CD4-positive, alpha-beta T cell (primary cell): ENCODE results near the gene LNX2. TPM values are rescaled to one million over a fixed set of nuclear protein-coding genes. Genes with fewer than 3 reads are reported as not detected.

Experiments
- ATAC-seq: fragments of 200-7000 bp; cut with Tn5 transposase; one replicate; pipeline ENCODE4 v1.10.0; 2022; ENCODE audit warnings: mild to moderate bottlenecking; ENCODE audit not compliant: poor library complexity
- CTCF ChIA-PET: fragments of 350-600 bp; sonication (Branson Sonifier 250); formaldehyde crosslinking; loops from one replicate; lab custom pipeline; 2021; ENCODE audit warnings: antibody characterized with exemption, inconsistent platforms; lab: Charles Lee
- POLR2A ChIA-PET: fragments of 350-600 bp; sonication (Branson Sonifier 250); formaldehyde crosslinking; loops from one replicate; lab custom pipeline; 2021; ENCODE audit warnings: antibody characterized with exemption, inconsistent platforms; lab: Charles Lee
- DNase-seq, 14 experiments: peaks; one replicate each; pipeline ENCODE4 v3.0.0-alpha.2; 2013 to 2020; ENCODE audit warnings: mixed read lengths in 2 of 14
- H3K27ac ChIP-seq, 2 donors: one replicate each; pipeline versions ENCODE4 v1.5.1 to v1.7.0; 2013; ENCODE audit warnings: low read length in 2 of 2, low read depth in 1 of 2, mild to moderate bottlenecking in 1 of 2
- H3K27me3 ChIP-seq, 2 experiments: 1 replicate in 1 of 2; 2 replicates in 1 of 2; pipeline versions ENCODE4 v1.6.1 to v1.7.0; 2013; ENCODE audit warnings: low read length in 2 of 2, control low read depth in 1 of 2, mild to moderate bottlenecking in 1 of 2, moderate library complexity in 1 of 2; ENCODE audit not compliant: insufficient read depth in 2 of 2, control insufficient read depth in 1 of 2
- H3K36me3 ChIP-seq: one replicate; pipeline ENCODE4 v1.6.1; 2013; ENCODE audit warnings: low read length, control low read depth; ENCODE audit not compliant: insufficient read depth
- H3K4me1 ChIP-seq: one replicate; pipeline ENCODE4 v1.6.1; 2013; ENCODE audit warnings: low read length, control low read depth; ENCODE audit not compliant: insufficient read depth
- H3K4me3 ChIP-seq: one replicate; pipeline ENCODE4 v1.5.1; 2013; ENCODE audit warnings: mild to moderate bottlenecking, low read length, moderate library complexity
- H3K9me3 ChIP-seq, 2 experiments: 1 replicate in 1 of 2; 2 replicates in 1 of 2; pipeline versions ENCODE4 v1.6.1 to v1.7.0; 2013; ENCODE audit warnings: low read length in 2 of 2, mild to moderate bottlenecking in 2 of 2, control low read depth in 1 of 2, moderate library complexity in 1 of 2; ENCODE audit not compliant: control insufficient read depth in 1 of 2, insufficient read depth in 1 of 2
- H3K27ac Mint-ChIP-seq: one replicate; pipeline ENCODE4 v1.8.0; 2020; ENCODE audit warnings: mixed read lengths
- H3K27me3 Mint-ChIP-seq: one replicate; pipeline ENCODE4 v1.8.0; 2021; ENCODE audit warnings: mixed read lengths
- H3K36me3 Mint-ChIP-seq: one replicate; pipeline ENCODE4 v1.8.0; 2021; ENCODE audit warnings: low read depth, mixed read lengths
- H3K4me1 Mint-ChIP-seq: one replicate; pipeline ENCODE4 v1.8.0; 2021; ENCODE audit warnings: low read depth, mixed read lengths
- H3K4me3 Mint-ChIP-seq: one replicate; pipeline ENCODE4 v1.8.0; 2020; ENCODE audit warnings: mild to moderate bottlenecking, mixed read lengths
- H3K9me3 Mint-ChIP-seq: one replicate; pipeline ENCODE4 v1.8.0; 2020; ENCODE audit warnings: mixed read lengths
- CTCF ChIP-seq: fragments of 200-600 bp; IDR thresholded peaks from one replicate; pipeline ENCODE4 v1.8.0; 2022; ENCODE audit warnings: antibody characterized with exemption, mild to moderate bottlenecking
- intact Hi-C, 2 experiments: fragments of 100-400 bp; cut with DNase I in 1 of 2; cut with micrococcal nuclease in 1 of 2; formaldehyde crosslinking; loops; one replicate each; pipeline versions ENCODE4 v1.15.1 to v1.9.0; 2023 to 2025; cut with DNase I, micrococcal nuclease
- polyA plus RNA-seq, 2 donors: library from polyadenylated mRNA; unstranded; fragments of 120-200 nt; gene quantifications; one replicate each; pipeline ENCODE4 v1.2.1, GENCODE V29; 2013
- total RNA-seq, 174 experiments: library from RNA in 2 of 174; stranded (reverse) in 2 of 174; gene quantifications; one replicate each; pipeline ENCODE4 v1.2.3 and lab custom pipeline; 2021 to 2026

Gene LNX2
- 1 to 10 TPM; 3.5 to 3.9 TPM for total RNA-seq
- 6.2 TPM for polyA plus RNA-seq (2013, experiment 1 of 2)
- 6.3 TPM for polyA plus RNA-seq (2013, experiment 2 of 2)
- total RNA-seq (lab: John Stamatoyannopoulos, UW), result 7.7 to 56.5 (median 30.0) reads per million in 172 experiments

GRCh38 chr13:27620377-27621115 is at the start of gene LNX2:
Gene LNX2, minus strand, starts transcription at chr13:27620529. Its CDS starts 38,826 bp downstream, at chr13:27581703.
- Histone ChIP-seq H3K27ac (peak within 1 kb of the TSS; percentile 97 to 98), H3K27me3 (no peaks in the 10 kb centered on the region), H3K9me3 (no peaks in the 10 kb centered on the region), H3K36me3 (peaks cover 11% of the 10 kb centered on the region), H3K4me3 (peak within 1 kb of the TSS; percentile 77), H3K4me1 (peaks cover 40% of the 10 kb centered on the region)
- peak; percentile 92 to 98 (median 96) for DNase-seq
- Mint-ChIP-seq H3K36me3 (peaks cover 47% of the 10 kb centered on the region), H3K4me1 (peaks cover 72% of the 10 kb centered on the region), H3K27me3 (no peaks in the 10 kb centered on the region), H3K27ac (peak within 1 kb of the TSS; percentile 99), H3K9me3 (no peaks in the 10 kb centered on the region), H3K4me3 (peak within 1 kb of the TSS; percentile 98)
- peak; percentile 83 for ATAC-seq
- no peak for TF ChIP-seq CTCF
- CTCF ChIA-PET, result interaction anchor here (0.9 to 3.2 kb wide), 5 partner anchors 19 to 206 kb away, joined by 3 to 19 read pairs (median 3); partner anchors contain the start of gene MTIF3
- POLR2A ChIA-PET, result interaction anchor here (0.6 to 4.1 kb wide), 34 partner anchors 12 to 1038 kb away, joined by 3 to 94 read pairs (median 6); partner anchors contain the start of genes GTF3A, MTIF3, POMP and RPL21
- intact Hi-C loops, result loop anchor here (1.0 to 10.0 kb wide), 8 partner anchors 33 to 1366 kb away; partner anchors contain the start of genes MTIF3 (in 2 of the 2), CDK8 (in 1 of the 2), GSX1 (in 1 of the 2) and GTF3A (in 1 of the 2)

GRCh38 chr13:27667946-27668345 is 47.6 kb upstream of the LNX2 start:
- DNase-seq (no peak), ATAC-seq (no peak)
- Histone ChIP-seq H3K27me3 (no peaks in the 10 kb centered on the region), H3K9me3 (no peaks in the 10 kb centered on the region), H3K4me3 (no peak overlapping the region), H3K27ac (no peak overlapping the region), H3K36me3 (peaks cover 8% of the 10 kb centered on the region), H3K4me1 (no peaks in the 10 kb centered on the region)
- Mint-ChIP-seq H3K4me1 (no peaks in the 10 kb centered on the region), H3K27me3 (no peaks in the 10 kb centered on the region), H3K36me3 (peaks cover 12% of the 10 kb centered on the region), H3K9me3 (no peaks in the 10 kb centered on the region), H3K4me3 (no peak overlapping the region), H3K27ac (no peak overlapping the region)
- CTCF ChIA-PET, result no interaction called here
- POLR2A ChIA-PET, result no interaction called here
- intact Hi-C loops, result no loop called here
- no peak for TF ChIP-seq CTCF

GRCh38 chr13:27666951-27667350 is 46.6 kb upstream of the LNX2 start:
- H3K27ac Mint-ChIP-seq, result no peak overlapping the region
- H3K4me1 ChIP-seq, result no peaks in the 10 kb centered on the region
- H3K4me1 Mint-ChIP-seq, result no peaks in the 10 kb centered on the region
- H3K36me3 ChIP-seq, result peaks cover 8% of the 10 kb centered on the region
- no peaks in the 10 kb centered on the region for H3K9me3 ChIP-seq
- no peak for DNase-seq
- no peaks in the 10 kb centered on the region for H3K9me3 Mint-ChIP-seq
- TF ChIP-seq CTCF, result no peak
- no peak for ATAC-seq
- H3K4me3 Mint-ChIP-seq, result no peak overlapping the region
- intact Hi-C loops, result no loop called here
- no peaks in the 10 kb centered on the region for H3K27me3 ChIP-seq
- no peak overlapping the region for H3K4me3 ChIP-seq
- H3K27me3 Mint-ChIP-seq, result no peaks in the 10 kb centered on the region
- H3K27ac ChIP-seq, result no peak overlapping the region
- H3K36me3 Mint-ChIP-seq, result peaks cover 12% of the 10 kb centered on the region
- POLR2A ChIA-PET, result no interaction called here
- CTCF ChIA-PET, result interaction anchor here (1.1 kb wide), 1 partner anchor 14 kb away, joined by 4 read pairs; no protein-coding TSS in a partner anchor
